HG03575 (cell line): ENCODE data around the gene PKHD1.
"Not testable (repeated sequence)": the region's sequence is repeated elsewhere in the genome, so short reads cannot be mapped to it uniquely, and the experiment has no call there.

ENCODE experiments used
- ATAC-seq: cut with Tn5 transposase; IDR thresholded peaks from one replicate; pipeline ENCODE4 v1.9.1; 2021; ENCODE audit not compliant: unreplicated experiment, insufficient number of reproducible peaks, low FRiP score; ENCODE audit errors: extremely low read depth

PKHD1 gene

GRCh38 chr6:51892750-51893149 is 194.7 kb downstream of the PKHD1 start:
- no peak for ATAC-seq

- ATAC-seq, result no peak
These were observed 195.1 kb downstream of the PKHD1 start for GRCh38 chr6:51892339-51892738.

DNA sequence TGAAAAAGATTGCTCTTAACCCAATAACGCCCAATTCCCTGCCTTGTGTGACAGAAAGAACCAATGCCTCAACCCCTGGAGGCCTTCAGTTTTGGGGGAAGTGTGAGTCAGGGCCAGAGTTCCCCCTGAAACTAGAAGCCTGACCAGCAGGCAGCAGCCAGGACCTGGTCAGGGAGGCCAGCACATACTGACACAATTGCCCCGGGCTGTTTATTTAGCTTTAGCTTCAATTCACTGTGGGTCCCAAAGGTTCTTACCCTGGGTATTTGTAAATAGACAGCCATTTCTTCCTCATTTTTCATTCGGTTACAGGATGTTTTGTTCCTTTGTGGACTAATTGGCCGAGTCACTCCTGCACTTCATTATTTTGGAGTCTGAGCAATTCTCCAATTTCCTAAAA is 195.6 kb downstream of the PKHD1 start:
- no peak for ATAC-seq

DNA sequence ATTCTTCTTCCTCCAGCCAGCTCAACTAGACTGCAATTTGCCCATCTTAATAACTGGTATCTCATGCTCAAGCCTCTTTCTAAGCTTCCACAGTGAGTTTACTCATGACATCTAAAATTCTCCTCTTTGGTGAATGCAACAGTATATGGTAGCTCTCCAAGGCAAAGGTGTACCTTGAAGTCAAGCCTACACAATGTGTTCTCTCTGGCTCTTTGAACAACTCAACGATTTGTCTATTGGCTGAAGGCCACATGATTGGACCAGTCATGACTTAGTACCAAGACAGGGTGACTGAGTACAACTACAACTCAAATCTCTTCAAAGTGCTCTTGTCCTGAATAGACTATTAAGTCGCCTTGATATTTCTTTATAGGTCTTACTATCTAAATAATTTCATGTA is 199.6 kb downstream of the PKHD1 start:
- no peak for ATAC-seq

- ATAC-seq, result no peak
These were observed 201.5 kb downstream of the PKHD1 start for GRCh38 chr6:51885957-51886356.

GRCh38 chr6:51868591-51869355 is 218.6 kb downstream of the PKHD1 start:
- no peak for ATAC-seq

GRCh38 chr6:51866867-51867266 is 220.5 kb downstream of the PKHD1 start:
- no peak for ATAC-seq

GRCh38 chr6:51865996-51866395 is 221.4 kb downstream of the PKHD1 start:
- ATAC-seq, result no peak

GRCh38 chr6:51865176-51865575 is 222.2 kb downstream of the PKHD1 start:
- no peak for ATAC-seq

GRCh38 chr6:51857134-51857533 is 230.3 kb downstream of the PKHD1 start:
- ATAC-seq, result no peak

DNA sequence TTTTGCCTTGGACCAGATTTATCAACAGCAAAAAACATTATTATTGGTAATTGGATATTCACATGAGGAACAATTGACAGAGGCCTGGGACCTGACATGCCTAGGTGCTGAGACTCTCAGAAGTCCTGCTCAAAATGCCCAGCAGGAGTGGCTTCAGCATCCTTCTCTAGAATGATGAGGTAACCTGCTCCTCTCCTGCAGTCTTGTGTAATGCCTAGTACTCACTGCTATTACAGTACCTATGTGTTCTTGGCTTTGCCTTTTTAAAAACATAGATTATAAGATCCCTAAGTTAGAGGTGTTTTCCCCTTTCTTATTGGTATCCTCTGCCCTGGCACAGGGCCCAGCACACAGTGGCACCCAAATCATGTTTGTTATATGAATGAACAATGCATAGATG is 230.9 kb downstream of the PKHD1 start:
- no peak for ATAC-seq

GRCh38 chr6:51855310-51856082 is 231.9 kb downstream of the PKHD1 start:
- no peak for ATAC-seq

- no peak for ATAC-seq
These were observed 232.5 kb downstream of the PKHD1 start for GRCh38 chr6:51854876-51855275.

DNA sequence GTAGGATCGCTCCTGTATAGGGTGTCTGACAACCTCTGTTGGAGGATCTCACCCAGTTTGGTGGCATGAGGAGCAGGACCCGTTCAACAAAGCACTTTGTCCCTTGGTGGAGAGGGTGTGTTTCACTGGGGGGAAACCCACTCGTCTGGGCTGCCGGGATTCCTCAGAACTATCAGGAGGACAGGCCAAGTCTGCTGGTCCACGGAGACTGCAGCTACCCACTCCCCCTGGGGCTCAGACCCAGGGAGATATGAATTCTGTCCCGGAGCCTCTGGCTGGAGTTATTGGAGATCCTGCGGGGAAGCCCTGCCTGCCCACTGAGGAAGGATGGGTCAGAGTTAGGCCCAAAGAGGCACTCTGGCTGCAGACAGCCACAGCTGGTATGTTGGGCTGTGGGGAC is 233.1 kb downstream of the PKHD1 start:
- no peak for ATAC-seq

GRCh38 chr6:51853109-51853508 is 234.3 kb downstream of the PKHD1 start:
- ATAC-seq, result not testable (repeated sequence)

- ATAC-seq, result no peak
These were observed 240.9 kb downstream of the PKHD1 start for GRCh38 chr6:51846531-51846930.

DNA sequence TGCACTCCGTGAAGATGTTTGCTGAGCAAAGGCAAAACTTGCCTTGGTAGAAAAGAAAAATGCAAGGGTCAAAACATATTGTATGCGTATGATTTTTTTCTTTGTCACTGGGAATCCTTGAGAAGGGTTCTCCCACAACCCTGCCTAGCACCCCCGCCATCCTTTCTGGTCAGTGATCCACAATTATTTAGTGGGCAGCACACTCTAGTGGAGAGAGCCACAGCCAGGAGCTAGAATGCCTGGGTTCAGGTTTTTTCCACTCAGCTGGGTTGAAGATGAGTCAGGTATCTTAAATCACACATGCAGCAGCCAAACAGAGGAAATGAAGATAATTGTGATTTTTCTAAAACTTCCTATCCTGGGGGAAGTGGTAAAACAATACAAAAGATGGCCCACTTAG is 243.1 kb downstream of the PKHD1 start:
- ATAC-seq, result no peak

DNA sequence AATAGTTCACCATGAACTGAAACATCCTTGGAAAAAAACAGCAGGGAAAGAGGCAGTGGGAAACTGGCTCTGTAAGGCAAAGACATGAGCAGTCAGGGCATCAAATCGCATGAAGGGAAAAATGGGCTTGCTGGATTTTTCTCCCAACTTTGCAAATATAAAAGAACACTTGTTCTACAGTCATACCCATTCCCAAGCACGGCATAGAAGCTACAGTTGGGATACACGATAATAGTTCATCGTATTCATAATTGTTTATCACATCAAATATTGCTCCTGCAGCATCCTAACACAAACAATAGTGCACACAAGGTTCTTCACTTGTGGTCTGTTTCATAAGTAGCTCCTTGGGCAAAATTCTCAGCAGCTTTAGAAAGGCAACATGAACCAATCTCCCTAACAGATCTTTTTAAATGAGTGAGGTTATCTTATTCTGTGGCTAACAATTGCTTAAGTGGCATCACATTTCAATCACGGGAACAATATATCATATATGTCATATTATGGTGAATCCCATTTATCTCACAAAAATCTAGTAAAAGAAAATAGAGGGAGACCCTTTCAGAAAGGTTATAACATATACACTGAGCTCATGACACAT is 243.9 kb downstream of the PKHD1 start:
- ATAC-seq, result no peak

- no peak for ATAC-seq
These were observed 244.5 kb downstream of the PKHD1 start for GRCh38 chr6:51842804-51843378.
